GM18507 (cell line): ENCODE results near the gene MBNL1.
A peak's percentile ranks its signal among the peaks of the same experiment; 100 is the strongest.
"Not testable (repeated sequence)": the region's sequence is repeated elsewhere in the genome, so short reads cannot be mapped to it uniquely, and the experiment has no call there.

ENCODE experiments used
- DNase-seq: peaks from one replicate; pipeline ENCODE4 v3.0.0; 2011; ENCODE audit warnings: low read depth; ENCODE audit not compliant: insufficient read length; ENCODE audit errors: extremely low spot score
- FAIRE-seq: peaks from 2 replicates; lab custom pipeline; 2011; peaks lifted over from hg19 to GRCh38; lab: Jason Lieb, UNC

The MBNL1 gene

DNA sequence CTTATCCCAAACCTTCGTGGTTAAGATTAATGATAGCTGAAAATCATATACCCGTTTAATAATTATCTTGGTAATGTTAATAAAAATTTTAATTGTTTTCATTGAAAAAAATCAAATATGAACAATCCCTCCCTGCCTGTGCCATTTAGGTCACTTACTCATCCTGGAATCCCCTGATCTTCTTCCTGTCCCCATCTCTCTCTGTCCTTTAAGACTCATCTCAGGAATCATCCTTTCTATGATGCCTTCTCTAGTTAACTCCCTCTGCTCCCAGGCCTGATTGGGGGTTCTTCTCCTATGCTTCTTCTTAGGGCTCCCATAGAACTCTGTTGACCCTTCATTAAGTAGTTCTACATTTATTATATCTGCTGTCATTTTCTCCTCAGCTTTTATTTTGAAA lies 91.6 kb downstream of the MBNL1 start:
- FAIRE-seq (no peak), DNase-seq (no peak)

DNA sequence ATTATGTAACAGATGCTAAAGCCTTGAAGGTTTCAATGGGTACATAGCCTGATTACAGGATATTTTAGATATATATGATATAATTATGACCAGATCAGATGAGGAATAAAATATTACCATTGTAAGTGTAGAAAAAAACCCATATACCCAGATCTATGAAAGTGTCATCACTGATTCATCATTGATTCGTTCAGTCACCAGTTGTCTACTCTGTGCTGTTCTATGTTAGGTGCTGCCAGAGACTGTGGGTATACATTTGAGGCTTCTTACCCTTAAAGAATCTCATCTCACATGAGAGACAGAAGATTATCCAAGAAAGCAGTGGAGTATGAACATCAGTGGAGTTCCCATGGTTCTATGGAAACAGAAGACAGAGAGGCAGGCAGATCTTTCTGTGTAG lies 92.2 kb downstream of the MBNL1 start:
- no peak for DNase-seq
- no peak for FAIRE-seq

GRCh38 chr3:152362086-152362485 lies 93.4 kb downstream of the MBNL1 start:
- no peak for FAIRE-seq
- no peak for DNase-seq

GRCh38 chr3:152364237-152364636 lies 95.5 kb downstream of the MBNL1 start:
- DNase-seq, result no peak
- no peak for FAIRE-seq

- DNase-seq (no peak), FAIRE-seq (peak; percentile 18)
These were observed 96.4 kb downstream of the MBNL1 start for GRCh38 chr3:152365126-152365525.

DNA sequence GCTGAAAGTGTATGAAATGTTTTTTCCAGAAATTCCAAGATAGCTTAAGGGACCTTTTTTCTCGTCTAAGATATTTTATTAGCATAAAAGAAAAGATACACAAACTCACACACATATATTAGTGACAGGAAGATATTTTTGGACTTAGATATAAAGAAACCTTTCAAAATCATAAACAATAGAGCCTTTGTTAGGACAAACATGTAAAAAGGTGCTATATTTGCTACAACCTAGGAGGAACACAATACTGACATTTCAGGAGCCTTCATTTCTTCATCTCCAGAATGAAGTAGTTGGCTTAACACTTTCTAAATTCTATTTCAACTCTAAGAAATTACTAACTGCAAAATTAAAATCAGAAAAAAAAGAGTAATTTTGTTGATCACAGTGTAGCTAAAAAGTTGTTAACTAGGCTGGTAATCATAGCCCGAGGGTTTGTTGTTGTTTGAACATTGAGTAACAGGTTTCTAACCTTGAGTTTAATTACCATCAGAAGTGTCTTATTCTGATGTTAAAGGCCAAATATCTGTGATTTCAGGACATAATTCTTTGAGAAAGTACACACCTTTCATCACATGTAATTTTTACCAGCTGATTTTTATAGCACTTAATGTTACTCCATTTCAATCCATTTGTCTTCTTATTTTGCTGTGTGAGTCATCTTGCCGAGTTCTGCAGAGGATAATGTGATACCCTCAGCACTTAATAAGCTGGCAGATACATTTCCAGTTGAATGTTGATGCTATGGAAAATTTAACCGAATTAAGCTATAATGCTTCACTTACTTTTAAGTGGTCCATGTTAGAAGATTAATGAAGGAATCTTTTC lies 97.3 kb downstream of the MBNL1 start:
- FAIRE-seq (no peak), DNase-seq (no peak)

DNA sequence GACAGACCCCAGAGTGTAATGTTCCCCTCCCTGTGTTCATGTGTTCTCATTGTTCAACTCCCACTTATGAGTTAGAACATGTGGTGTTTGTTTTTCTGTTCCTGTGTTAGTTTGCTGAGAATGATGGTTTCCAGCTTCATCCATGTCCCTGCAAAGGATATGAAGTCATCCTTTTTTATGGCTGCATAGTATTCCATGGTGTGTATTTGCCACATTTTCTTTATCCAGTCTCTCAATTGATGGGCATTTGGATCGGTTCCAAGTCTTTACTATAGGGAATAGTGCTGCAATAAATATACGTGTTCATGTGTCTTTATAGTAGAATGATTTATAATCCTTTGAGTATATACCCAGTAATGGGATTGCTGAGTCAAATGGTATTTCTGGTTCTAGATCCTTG lies 98.5 kb downstream of the MBNL1 start:
- not testable (repeated sequence) for DNase-seq, FAIRE-seq

DNA sequence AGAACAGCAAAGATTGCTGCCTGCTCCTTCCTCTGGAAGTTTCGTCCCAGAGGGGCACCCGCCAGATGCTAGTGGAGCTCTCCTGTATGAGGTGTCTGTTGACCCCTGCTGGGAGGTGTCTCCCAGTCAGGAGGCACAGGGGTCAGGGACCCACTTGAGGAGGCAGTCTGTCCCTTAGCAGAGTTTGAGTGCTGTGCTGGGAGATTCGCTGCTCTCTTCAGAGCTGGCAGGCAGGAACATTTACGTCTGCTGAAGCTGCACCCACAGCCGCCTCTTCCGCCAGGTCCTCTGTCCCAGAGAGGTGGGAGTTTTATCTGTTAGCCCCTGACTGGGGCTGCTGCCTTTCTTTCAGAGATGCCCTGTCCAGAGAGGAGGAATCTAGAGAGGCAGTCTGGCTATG lies 103.9 kb downstream of the MBNL1 start:
- not testable (repeated sequence) for FAIRE-seq, DNase-seq

DNA sequence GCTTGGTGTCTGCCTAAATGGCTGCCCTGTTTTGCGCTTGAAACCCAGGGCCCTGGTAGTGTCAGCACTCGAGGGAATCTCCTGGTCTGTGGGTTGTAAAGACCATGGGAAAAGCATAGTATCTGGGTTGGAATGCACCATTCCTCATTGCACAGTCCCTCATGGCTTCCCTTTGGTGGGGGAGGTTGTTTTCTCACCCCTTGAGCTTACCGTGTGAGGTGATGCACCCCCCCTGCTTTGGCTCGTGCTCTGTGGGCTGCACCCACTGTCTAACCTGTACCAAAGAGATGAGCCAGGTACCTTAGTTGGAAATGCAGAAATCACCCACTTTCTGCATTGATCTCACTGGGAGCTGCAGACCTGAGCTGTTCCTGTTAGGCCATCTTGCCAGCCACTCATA lies 104.7 kb downstream of the MBNL1 start:
- DNase-seq, result no peak
- FAIRE-seq, result no peak

- DNase-seq, result no peak
- FAIRE-seq, result peak; percentile 41
These were observed 105.7 kb downstream of the MBNL1 start for GRCh38 chr3:152374262-152374990.

- FAIRE-seq (no peak), DNase-seq (no peak)
These were observed 106.8 kb downstream of the MBNL1 start for GRCh38 chr3:152375546-152375945.

GRCh38 chr3:152376351-152377183 lies 107.8 kb downstream of the MBNL1 start:
- DNase-seq (no peak), FAIRE-seq (peak; percentile 94)

DNA sequence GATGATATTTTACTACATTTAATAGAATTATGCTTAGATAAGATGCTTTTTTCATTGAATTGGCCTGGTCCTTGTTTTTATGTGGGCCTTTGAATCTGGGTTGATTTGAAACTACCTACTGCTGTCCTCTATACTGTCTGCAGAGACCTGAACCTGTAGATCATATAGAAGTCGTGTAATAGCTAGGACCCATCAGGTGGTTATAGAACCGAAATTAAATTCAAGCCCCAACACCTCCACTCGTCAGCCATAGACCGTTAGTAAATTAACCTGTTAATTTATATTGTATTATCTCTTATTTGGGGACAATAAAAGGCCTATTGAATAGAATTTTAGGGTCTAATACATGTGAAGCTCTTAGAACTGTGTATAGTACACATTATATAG lies 108.4 kb downstream of the MBNL1 start:
- no peak for DNase-seq
- peak; percentile 26 for FAIRE-seq

GRCh38 chr3:152379415-152380042 lies 110.8 kb downstream of the MBNL1 start:
- DNase-seq (no peak), FAIRE-seq (no peak)

DNA sequence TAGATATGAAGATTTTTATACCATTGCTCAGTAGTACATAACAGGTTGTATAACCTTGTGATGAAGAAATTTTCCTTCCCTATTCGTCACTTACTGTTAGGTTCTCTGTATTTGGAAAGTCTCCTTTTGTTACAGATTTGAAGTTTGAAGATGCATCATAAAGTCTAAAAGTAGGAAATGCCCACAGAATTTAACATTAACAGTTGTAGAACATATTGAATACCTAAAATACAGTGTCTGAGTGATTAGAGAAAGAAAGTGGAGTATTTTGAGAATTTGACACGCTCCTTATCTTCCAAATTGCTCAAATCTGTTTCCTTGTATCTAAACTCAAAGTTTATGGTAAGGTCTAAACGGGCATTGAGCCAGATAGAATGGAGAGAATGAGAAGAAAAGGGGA lies 111.3 kb downstream of the MBNL1 start:
- FAIRE-seq (peak; percentile 12), DNase-seq (no peak)

DNA sequence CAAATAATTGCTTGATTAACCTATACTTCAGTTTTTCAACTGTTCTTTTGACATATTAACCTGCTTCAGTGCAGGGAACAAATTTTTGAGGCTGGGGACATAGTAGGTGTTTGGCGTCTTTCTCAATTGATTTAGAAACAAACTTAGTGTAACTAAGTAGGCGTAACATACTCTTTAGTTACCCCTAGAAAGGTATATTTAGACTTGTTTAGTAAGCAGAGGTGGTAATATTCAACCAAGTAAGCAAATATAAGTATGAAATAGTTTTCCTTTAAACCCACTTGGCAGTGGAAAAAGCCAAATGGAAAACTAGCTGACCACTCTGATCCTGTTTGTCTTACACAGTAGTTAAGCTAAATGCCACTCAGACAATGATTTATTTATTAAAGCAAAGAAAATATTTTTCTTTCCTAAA lies 113.2 kb downstream of the MBNL1 start:
- FAIRE-seq, result peak; percentile 38
- no peak for DNase-seq

- FAIRE-seq (no peak), DNase-seq (no peak)
These were observed 113.8 kb downstream of the MBNL1 start for GRCh38 chr3:152382312-152383135.

DNA sequence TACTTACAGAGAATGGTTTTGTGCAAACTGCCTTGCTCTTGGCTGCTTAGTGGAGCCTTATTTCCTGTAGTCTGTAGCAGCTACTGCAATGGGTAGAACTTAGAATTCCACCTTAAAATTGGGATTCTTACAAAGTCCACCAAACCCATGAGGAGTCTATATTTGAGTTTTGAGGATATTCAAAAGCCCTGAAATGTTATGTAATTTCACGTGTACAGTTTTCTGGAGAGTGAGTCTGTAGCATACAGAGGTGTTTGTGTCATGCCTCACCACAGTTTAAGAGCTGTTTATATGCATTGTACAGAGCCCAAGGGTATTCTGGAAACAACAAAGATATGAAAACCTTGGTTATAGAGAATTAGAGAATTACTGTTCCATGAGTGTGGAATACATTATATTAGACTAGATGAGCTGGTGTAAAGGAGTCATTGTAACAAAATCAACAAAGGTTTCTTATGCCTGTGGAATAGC lies 114.4 kb downstream of the MBNL1 start:
- FAIRE-seq (no peak), DNase-seq (no peak)

GRCh38 chr3:152384412-152384811 lies 115.7 kb downstream of the MBNL1 start:
- DNase-seq, result no peak
- no peak for FAIRE-seq
